Ishikawa (cell line): ENCODE results near the gene EEF1AKMT1.

Experiments used
- CREB1 ChIP-seq: IDR thresholded peaks from 2 replicates; pipeline ENCODE4 v1.6.1; 2012; ENCODE audit warnings: low read depth
- FOXM1 ChIP-seq: IDR thresholded peaks from 2 replicates; pipeline ENCODE4 v1.6.1; 2012; ENCODE audit warnings: low read depth, borderline replicate concordance
- TAF1 ChIP-seq: IDR thresholded peaks from 2 replicates; pipeline ENCODE4 v1.6.1; 2012; ENCODE audit warnings: low read depth, mild to moderate bottlenecking
- TCF12 ChIP-seq: IDR thresholded peaks from 2 replicates; pipeline ENCODE4 v1.6.1; 2012; ENCODE audit warnings: low read depth
- TF ChIP-seq, protein P1 (sequence below): IDR thresholded peaks from 2 replicates; pipeline ENCODE4 v1.6.1; 2012

DNA sequence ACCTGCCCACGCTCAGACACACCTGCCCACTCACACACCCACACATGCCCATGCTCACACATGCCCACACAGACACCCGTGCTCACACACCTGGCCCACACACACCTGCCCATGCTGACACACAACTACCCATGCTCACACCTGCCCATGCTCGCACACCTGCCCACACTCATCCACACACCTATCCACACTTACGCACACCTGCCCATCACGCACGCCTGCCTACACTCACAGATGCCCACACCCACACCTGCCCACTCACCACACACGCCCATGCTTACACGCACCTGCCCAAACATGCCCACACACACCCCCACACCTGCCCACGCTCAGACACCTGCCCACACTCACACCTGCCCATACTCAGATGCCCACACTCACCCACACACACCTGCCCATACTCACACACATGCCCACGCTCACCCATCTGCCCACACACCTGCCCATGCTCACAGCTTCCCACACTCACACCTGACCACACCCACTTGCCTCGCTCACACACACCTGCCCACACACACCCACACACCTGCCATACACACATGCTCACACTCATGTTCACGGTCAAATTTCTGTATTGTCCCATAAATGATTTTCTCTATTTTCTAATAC is 54.7 kb downstream of the EEF1AKMT1 start:
- TF ChIP-seq TCF12 (no peak), TAF1 (no peak), FOXM1 (no peak), CREB1 (no peak)
- TF ChIP-seq, protein P1, sequence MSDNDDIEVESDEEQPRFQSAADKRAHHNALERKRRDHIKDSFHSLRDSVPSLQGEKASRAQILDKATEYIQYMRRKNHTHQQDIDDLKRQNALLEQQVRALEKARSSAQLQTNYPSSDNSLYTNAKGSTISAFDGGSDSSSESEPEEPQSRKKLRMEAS = no peak
